GM23338 (cell line): Measurements from ENCODE around the gene IFI35. TPM values are rescaled to one million over a fixed set of nuclear protein-coding genes. Genes with fewer than 3 reads are reported as not detected.

ENCODE experiments used
- ATAC-seq: fragments of 200-7000 bp; cut with Tn5 transposase; 3 replicates; pipeline ENCODE4 v1.9.1; 2020
- DNase-seq: peaks from one replicate; pipeline ENCODE4 v3.0.0-alpha.2; 2015; ENCODE audit warnings: low spot score
- H2AFZ ChIP-seq: fragments of 200-600 bp; sonication (generic); 2 replicates; pipeline ENCODE4 v1.8.0; 2016; ENCODE audit warnings: antibody characterized with exemption, mild to moderate bottlenecking, moderate library complexity
- H3F3A ChIP-seq: fragments of 200-600 bp; sonication (generic); replicated peaks from 2 replicates; pipeline ENCODE4 v1.8.0; 2017; ENCODE audit warnings: antibody characterized with exemption, mixed run types, low read depth
- H3K27ac ChIP-seq: fragments of 200-600 bp; sonication (generic); 2 replicates; pipeline ENCODE4 v1.6.1; 2016; ENCODE audit warnings: low read depth
- H3K27me3 ChIP-seq: fragments of 200-600 bp; sonication (generic); 2 replicates; pipeline ENCODE4 v1.8.0; 2016; ENCODE audit warnings: mild to moderate bottlenecking, mixed run types, moderate library complexity; ENCODE audit not compliant: insufficient read depth
- H3K36me3 ChIP-seq: fragments of 200-600 bp; sonication (generic); 2 replicates; pipeline ENCODE4 v1.8.0; 2016; ENCODE audit warnings: mild to moderate bottlenecking; ENCODE audit not compliant: insufficient read depth
- H3K4me1 ChIP-seq: fragments of 200-600 bp; sonication (generic); 2 replicates; pipeline ENCODE4 v1.8.0; 2016; ENCODE audit warnings: mild to moderate bottlenecking, moderate library complexity; ENCODE audit not compliant: insufficient read depth
- H3K4me2 ChIP-seq: fragments of 200-600 bp; sonication (generic); 2 replicates; pipeline ENCODE4 v1.7.1; 2017; ENCODE audit warnings: mixed run types
- H3K4me3 ChIP-seq: fragments of 200-600 bp; sonication (generic); 2 replicates; pipeline ENCODE4 v1.6.1; 2016; ENCODE audit warnings: mixed run types
- H3K79me2 ChIP-seq: fragments of 200-600 bp; sonication (generic); replicated peaks from 2 replicates; pipeline ENCODE4 v1.8.0; 2017; ENCODE audit warnings: mild to moderate bottlenecking; ENCODE audit not compliant: insufficient read depth
- H3K9me2 ChIP-seq: fragments of 200-600 bp; sonication (generic); 2 replicates; pipeline ENCODE4 v1.8.0; 2017; ENCODE audit not compliant: insufficient read depth
- H4K20me1 ChIP-seq: fragments of 200-600 bp; sonication (generic); replicated peaks from 2 replicates; pipeline ENCODE4 v1.8.0; 2017; ENCODE audit warnings: mild to moderate bottlenecking; ENCODE audit not compliant: insufficient read depth
- H3K27ac Mint-ChIP-seq: 2 replicates; pipeline ENCODE4 v1.8.0; 2020; ENCODE audit warnings: inconsistent platforms, mild to moderate bottlenecking, moderate library complexity, mixed read lengths
- H3K27me3 Mint-ChIP-seq: 3 replicates; pipeline ENCODE4 v1.8.0; 2022; ENCODE audit warnings: low read depth, mild to moderate bottlenecking, moderate library complexity, mixed read lengths, inconsistent platforms; ENCODE audit not compliant: insufficient read depth, poor library complexity
- H3K36me3 Mint-ChIP-seq: 3 replicates; pipeline ENCODE4 v1.8.0; 2021; ENCODE audit warnings: low read depth, mild to moderate bottlenecking, inconsistent platforms, moderate library complexity, mixed read lengths
- H3K4me1 Mint-ChIP-seq: 3 replicates; pipeline ENCODE4 v1.8.0; 2020; ENCODE audit warnings: mild to moderate bottlenecking, inconsistent platforms, mixed read lengths
- H3K4me3 Mint-ChIP-seq: 3 replicates; pipeline ENCODE4 v1.8.0; 2021; ENCODE audit warnings: moderate library complexity, mild to moderate bottlenecking, inconsistent platforms, mixed read lengths
- H3K9me3 Mint-ChIP-seq: 3 replicates; pipeline ENCODE4 v1.8.0; 2020; ENCODE audit warnings: moderate library complexity, mild to moderate bottlenecking, inconsistent platforms, mixed read lengths
- EZH2phosphoT487 ChIP-seq: fragments of 200-600 bp; sonication (generic); IDR thresholded peaks from one replicate; pipeline ENCODE4 v1.8.1; 2018; ENCODE audit warnings: antibody characterized with exemption; ENCODE audit not compliant: unreplicated experiment
- POLR2AphosphoS5 ChIP-seq: IDR thresholded peaks from 2 replicates; pipeline ENCODE4 v1.6.1; 2016; ENCODE audit warnings: antibody characterized with exemption, low read depth
- REST ChIP-seq: IDR thresholded peaks from one replicate; pipeline ENCODE4 v1.6.1; 2018; ENCODE audit warnings: antibody characterized with exemption; ENCODE audit not compliant: unreplicated experiment
- STAT1 ChIP-seq: IDR thresholded peaks from one replicate; pipeline ENCODE4 v1.6.1; 2016; ENCODE audit warnings: antibody characterized with exemption; ENCODE audit not compliant: unreplicated experiment
- ZNF114 ChIP-seq: fragments of 250-450 bp; sonication (Bioruptor Pico); IDR thresholded peaks from 2 replicates; pipeline ENCODE4 v1.5.0; 2020; ENCODE audit warnings: mild to moderate bottlenecking, moderate library complexity
- polyA plus RNA-seq: library from polyadenylated mRNA; unstranded; fragments of >200 nt; fragmentation: Nextera tagmentation; extraction: Ambion mirVana; gene quantifications from 2 replicates; pipeline ENCODE4 v1.2.1, GENCODE V29; 2016
- total RNA-seq: library from RNA; depleted of rRNA; stranded (reverse); fragments of >200 nt; shearing (Covaris generic); gene quantifications from 2 replicates; pipeline ENCODE4 v1.2.3, GENCODE V29; 2014
- TF ChIP-seq, protein P1 (sequence below): IDR thresholded peaks from 2 replicates; pipeline ENCODE4 v1.6.1; 2016; ENCODE audit warnings: antibody characterized with exemption

The IFI35 gene
- total and polyA plus RNA-seq, 2 experiments from 2014 or later, result 1.8 to 2.3 TPM

DNA sequence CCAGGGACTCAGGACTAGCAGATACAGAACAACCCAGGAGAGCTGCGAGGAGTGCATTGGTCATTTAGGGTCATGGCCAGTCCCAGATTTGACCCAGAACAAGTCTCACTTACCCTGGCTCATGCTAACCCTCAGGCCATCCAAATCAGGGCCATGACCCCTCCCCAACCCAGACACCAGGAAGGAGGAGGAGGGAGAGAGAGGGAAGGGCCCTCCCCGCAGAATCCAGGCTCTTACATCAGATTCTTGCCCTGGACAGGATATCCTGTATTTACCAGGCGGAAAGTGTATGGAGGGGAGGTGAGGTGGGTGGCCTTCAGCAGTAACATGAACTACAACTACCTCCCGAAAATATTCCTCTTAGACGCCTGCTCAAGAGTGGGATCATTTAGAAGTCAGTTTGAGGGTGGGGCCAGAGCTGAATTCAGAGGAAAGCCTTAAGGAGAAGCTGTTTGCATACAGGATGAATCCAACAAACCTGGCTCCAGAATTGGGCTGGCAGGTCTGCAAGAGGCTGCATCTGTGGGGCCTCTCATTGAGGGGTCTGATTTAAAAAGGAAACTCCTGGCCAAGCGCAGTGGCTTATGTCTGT lies 13.5 kb downstream of the IFI35 start (continued):
- no peak for TF ChIP-seq REST
- TF ChIP-seq STAT1, result no peak
- TF ChIP-seq ZNF114 (CRISPR knock-in tag), result no peak
- TF ChIP-seq EZH2phosphoT487, result no peak

GRCh38 chr17:43020789-43021740 lies 14.5 kb downstream of the IFI35 start:
- Histone ChIP-seq H4K20me1 (peaks cover 10% of the 10 kb centered on the region), H3K9me2 (no peaks in the 10 kb centered on the region), H3F3A (peaks cover 15% of the 10 kb centered on the region; the same call in 1 of the 2 replicates), H3K79me2 (peaks cover 38% of the 10 kb centered on the region), H3K36me3 (peaks cover 9% of the 10 kb centered on the region; the same call in 1 of the 2 replicates), H3K27ac (peak overlapping the region; percentile 85), H3K4me1 (peaks cover 22% of the 10 kb centered on the region), H2AFZ (peak overlapping the region; percentile 94), H3K4me2 (peak overlapping the region; percentile 97), H3K27me3 (no peaks in the 10 kb centered on the region), H3K4me3 (peak overlapping the region; percentile 98)
- DNase-seq, result peak; percentile 75
- peaks cover 19% of the 10 kb centered on the region for H3K27me3 Mint-ChIP-seq
- TF ChIP-seq, protein P1, sequence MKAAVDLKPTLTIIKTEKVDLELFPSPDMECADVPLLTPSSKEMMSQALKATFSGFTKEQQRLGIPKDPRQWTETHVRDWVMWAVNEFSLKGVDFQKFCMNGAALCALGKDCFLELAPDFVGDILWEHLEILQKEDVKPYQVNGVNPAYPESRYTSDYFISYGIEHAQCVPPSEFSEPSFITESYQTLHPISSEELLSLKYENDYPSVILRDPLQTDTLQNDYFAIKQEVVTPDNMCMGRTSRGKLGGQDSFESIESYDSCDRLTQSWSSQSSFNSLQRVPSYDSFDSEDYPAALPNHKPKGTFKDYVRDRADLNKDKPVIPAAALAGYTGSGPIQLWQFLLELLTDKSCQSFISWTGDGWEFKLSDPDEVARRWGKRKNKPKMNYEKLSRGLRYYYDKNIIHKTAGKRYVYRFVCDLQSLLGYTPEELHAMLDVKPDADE, result no peak
- 0 out of 2 replicates have a peak, but pooled peaks have one; percentile 30 for TF ChIP-seq POLR2AphosphoS5
- H3K36me3 Mint-ChIP-seq, result peaks cover 35% of the 10 kb centered on the region
- ATAC-seq, result peak; percentile 8
- peaks cover 26% of the 10 kb centered on the region for H3K4me1 Mint-ChIP-seq
- H3K9me3 Mint-ChIP-seq, result no peaks in the 10 kb centered on the region
- H3K4me3 Mint-ChIP-seq, result peak overlapping the region; percentile 95
- H3K27ac Mint-ChIP-seq, result peak overlapping the region; percentile 96
